Endodermal cell (in vitro differentiated cells): ENCODE results near the gene ANO1. TPM values are rescaled to one million over a fixed set of nuclear protein-coding genes. Genes with fewer than 3 reads are reported as not detected.

ENCODE experiments used
- DNase-seq: peaks from one replicate; pipeline ENCODE4 v3.0.0-alpha.2; 2017
- H3K27ac ChIP-seq: 2 replicates; pipeline ENCODE4 v1.5.1; 2013; ENCODE audit warnings: mild to moderate bottlenecking, low read depth, low read length, moderate library complexity
- H3K27me3 ChIP-seq: 2 replicates; pipeline ENCODE4 v1.6.1; 2013; ENCODE audit warnings: mild to moderate bottlenecking, low read length, moderate library complexity; ENCODE audit not compliant: insufficient read depth, control insufficient read depth, poor library complexity, severe bottlenecking
- H3K36me3 ChIP-seq: 2 replicates; pipeline ENCODE4 v1.7.0; 2013; ENCODE audit warnings: mild to moderate bottlenecking, low read length, moderate library complexity; ENCODE audit not compliant: control insufficient read depth, insufficient read depth
- H3K4me1 ChIP-seq: one replicate; pipeline ENCODE4 v1.7.0; 2013; ENCODE audit warnings: low read length; ENCODE audit not compliant: control insufficient read depth, insufficient read depth
- H3K4me3 ChIP-seq: 2 replicates; pipeline ENCODE4 v1.5.1; 2013; ENCODE audit warnings: mild to moderate bottlenecking, low read length, moderate library complexity
- H3K9ac ChIP-seq: 2 replicates; pipeline ENCODE4 v1.6.1; 2013; ENCODE audit warnings: mild to moderate bottlenecking, low read length, moderate library complexity; ENCODE audit not compliant: poor library complexity, severe bottlenecking; ENCODE audit errors: extremely low read depth
- H3K9me3 ChIP-seq: 2 replicates; pipeline ENCODE4 v1.6.1; 2013; ENCODE audit warnings: mild to moderate bottlenecking, low read length, moderate library complexity; ENCODE audit not compliant: control insufficient read depth
- H3K27ac Mint-ChIP-seq: 2 replicates; pipeline ENCODE4 v1.8.0; 2020; ENCODE audit warnings: mixed read lengths
- H3K27me3 Mint-ChIP-seq: 2 replicates; pipeline ENCODE4 v1.8.0; 2021; ENCODE audit warnings: mild to moderate bottlenecking, mixed read lengths; ENCODE audit not compliant: insufficient read depth
- H3K36me3 Mint-ChIP-seq: 2 replicates; pipeline ENCODE4 v1.8.0; 2020; ENCODE audit warnings: low read depth, mixed read lengths
- H3K4me1 Mint-ChIP-seq: 2 replicates; pipeline ENCODE4 v1.8.0; 2020; ENCODE audit warnings: mixed read lengths
- H3K4me3 Mint-ChIP-seq: 2 replicates; pipeline ENCODE4 v1.8.0; 2020; ENCODE audit warnings: mild to moderate bottlenecking, moderate library complexity, mixed read lengths
- H3K9me3 Mint-ChIP-seq: 2 replicates; pipeline ENCODE4 v1.8.0; 2020; ENCODE audit warnings: mild to moderate bottlenecking, mixed read lengths
- CTCF ChIP-seq: fragments of 200-600 bp; sonication (generic); conservative IDR thresholded peaks from 2 replicates; pipeline ENCODE4 v1.5.0; 2021; ENCODE audit warnings: antibody characterized with exemption, mild to moderate bottlenecking
- WGBS, 2 experiments: methylation state at CpG; one replicate each; pipeline versions ENCODE4 v1.1.5 to v1.1.7; 2013; ENCODE audit warnings: missing lambda C conversion rate in 2 of 2, mixed read lengths in 1 of 2; ENCODE audit not compliant: insufficient coverage in 1 of 2, insufficient read length in 1 of 2; 5-methylcytosine and 5-hydroxymethylcytosine counted together
- total RNA-seq, 2 donors: library from RNA; stranded (reverse); fragmentation: NEBNext Ultra II Directional in 1 of 2; extraction: Animal tissue kit (Norgen Biotek cat#: 25700) in 1 of 2; gene quantifications; 2 replicates in 1 of 2; 3 replicates in 1 of 2; pipeline ENCODE4 v1.2.1, GENCODE V29; 2021

The ANO1 gene
- total RNA-seq, 2 donors from 2014 or later = 3.0 to 7.7 TPM

DNA sequence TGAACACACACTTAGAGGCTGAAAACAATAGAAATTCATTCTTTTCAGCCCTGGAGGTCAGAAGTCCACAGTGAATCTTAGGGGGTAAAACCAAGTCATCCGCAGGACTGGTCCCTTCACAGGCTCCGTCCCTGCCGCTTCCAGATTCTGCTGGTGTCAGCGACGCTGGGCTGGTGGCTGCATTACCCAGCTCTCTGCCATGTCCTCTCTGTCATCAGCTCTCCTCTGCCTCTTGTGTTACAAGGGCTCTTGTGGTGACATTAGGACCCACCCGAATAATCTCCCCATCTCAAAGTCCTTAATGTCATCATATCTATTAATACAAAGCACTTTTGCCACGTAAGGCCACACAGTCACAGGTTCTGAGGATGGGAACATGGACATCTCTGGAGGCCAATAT lies 47.7 kb upstream of the ANO1 start:
- 89 to 92% methylated on average over 6 to 7 of the region's 7 CpGs for WGBS, 2 experiments

GRCh38 chr11:70031631-70032469 lies 46.3 kb upstream of the ANO1 start:
- Mint-ChIP-seq H3K27me3 (peaks cover 4% of the 10 kb centered on the region), H3K4me3 (no peak overlapping the region), H3K9me3 (peaks cover 6% of the 10 kb centered on the region), H3K4me1 (peaks cover 23% of the 10 kb centered on the region), H3K36me3 (no peaks in the 10 kb centered on the region), H3K27ac (no peak overlapping the region)
- no peak for TF ChIP-seq CTCF
- Histone ChIP-seq H3K4me1 (peaks cover 9% of the 10 kb centered on the region), H3K36me3 (no peaks in the 10 kb centered on the region), H3K9me3 (no peaks in the 10 kb centered on the region), H3K27me3 (no peaks in the 10 kb centered on the region), H3K4me3 (no peak overlapping the region), H3K9ac (no peak overlapping the region), H3K27ac (no peak overlapping the region)
- 90 to 94% methylated on average over 11 to 18 of the region's 18 CpGs for WGBS, 2 experiments
- DNase-seq = peak; percentile 35

More for the DNA sequence above, 47.7 kb upstream of the ANO1 start:
- no peaks in the 10 kb centered on the region for H3K36me3 Mint-ChIP-seq
- Histone ChIP-seq H3K4me1 (peaks cover 9% of the 10 kb centered on the region), H3K27ac (no peak overlapping the region), H3K27me3 (no peaks in the 10 kb centered on the region), H3K9ac (no peak overlapping the region), H3K9me3 (no peaks in the 10 kb centered on the region), H3K4me3 (no peak overlapping the region), H3K36me3 (no peaks in the 10 kb centered on the region)
- no peak for TF ChIP-seq CTCF
- H3K4me3 Mint-ChIP-seq = no peak overlapping the region
- no peaks in the 10 kb centered on the region for H3K9me3 Mint-ChIP-seq
- DNase-seq = peak; percentile 13
- H3K27ac Mint-ChIP-seq = no peak overlapping the region
- H3K4me1 Mint-ChIP-seq = peaks cover 23% of the 10 kb centered on the region
- peaks cover 4% of the 10 kb centered on the region for H3K27me3 Mint-ChIP-seq

GRCh38 chr11:70032470-70032795 lies 45.7 kb upstream of the ANO1 start:
- H3K27me3 ChIP-seq = no peaks in the 10 kb centered on the region
- H3K27ac ChIP-seq = no peak overlapping the region
- DNase-seq = peak; percentile 9
- Mint-ChIP-seq H3K36me3 (no peaks in the 10 kb centered on the region), H3K4me3 (no peak overlapping the region), H3K27ac (no peak overlapping the region), H3K9me3 (peaks cover 12% of the 10 kb centered on the region), H3K4me1 (peaks cover 23% of the 10 kb centered on the region), H3K27me3 (peaks cover 4% of the 10 kb centered on the region)
- H3K4me1 ChIP-seq = peaks cover 9% of the 10 kb centered on the region
- no peak overlapping the region for H3K9ac ChIP-seq
- TF ChIP-seq CTCF = no peak
- WGBS, 2 experiments = 94 to 100% methylated on average over 2 to 6 of the region's 6 CpGs
- H3K4me3 ChIP-seq = no peak overlapping the region
- no peaks in the 10 kb centered on the region for H3K36me3 ChIP-seq
- H3K9me3 ChIP-seq = peaks cover 4% of the 10 kb centered on the region
